Sigmoid colon (tissue), 7 donors: ENCODE measurements around the gene SLAMF1. TPM values are rescaled to one million over a fixed set of nuclear protein-coding genes. Genes with fewer than 3 reads are reported as not detected.

ENCODE experiments used
- DNase-seq: peaks from one replicate; pipeline ENCODE4 v3.0.0-alpha.2; 2019
- H3K27ac ChIP-seq, 4 donors: fragments of 200-600 bp; sonication (generic); one replicate each; pipeline ENCODE4 v1.5.1; 2016 to 2019; ENCODE audit warnings: mild to moderate bottlenecking in 1 of 4
- H3K27me3 ChIP-seq, 3 donors: fragments of 200-600 bp; sonication (generic); one replicate each; pipeline ENCODE4 v1.5.1; 2019; ENCODE audit warnings: mild to moderate bottlenecking in 1 of 3
- H3K36me3 ChIP-seq, 4 donors: fragments of 200-600 bp; sonication (generic); one replicate each; pipeline ENCODE4 v1.5.1; 2016 to 2019
- H3K4me1 ChIP-seq, 4 donors: fragments of 200-600 bp; sonication (generic); one replicate each; pipeline ENCODE4 v1.5.1; 2017 to 2019
- H3K4me3 ChIP-seq, 4 donors: fragments of 200-600 bp; sonication (generic); one replicate each; pipeline ENCODE4 v1.5.1; 2017 to 2019; ENCODE audit warnings: mild to moderate bottlenecking in 2 of 4, moderate library complexity in 1 of 4
- H3K9me3 ChIP-seq, 4 donors: fragments of 200-600 bp in 3 of 4; sonication (generic) in 3 of 4; one replicate each; pipeline versions ENCODE4 v1.5.1 to v1.6.1; 2013 to 2019
- CTCF ChIP-seq, 4 experiments: fragments of 450-650 bp in 3 of 4; fragments of 200-600 bp in 1 of 4; IDR thresholded peaks; one replicate each; pipeline ENCODE4 v1.5.1; 2016 to 2019; ENCODE audit warnings: antibody characterized with exemption in 4 of 4, mild to moderate bottlenecking in 3 of 4, moderate library complexity in 2 of 4
- EP300 ChIP-seq, 4 donors: sonication (generic); formaldehyde crosslinking; IDR thresholded peaks; one replicate each; pipeline ENCODE4 v1.6.1; 2017; ENCODE audit warnings: antibody characterized with exemption in 4 of 4
- POLR2A ChIP-seq, 2 donors: fragments of 450-650 bp; IDR thresholded peaks; one replicate each; pipeline ENCODE4 v1.6.1; 2016; ENCODE audit warnings: antibody characterized with exemption in 2 of 2, mild to moderate bottlenecking in 2 of 2, moderate library complexity in 2 of 2
- POLR2AphosphoS5 ChIP-seq, 4 donors: sonication (generic); formaldehyde crosslinking; IDR thresholded peaks; one replicate each; pipeline ENCODE4 v1.6.1; 2017; ENCODE audit warnings: antibody characterized with exemption in 4 of 4
- WGBS, 2 donors: extraction: QIAGEN DNeasy Blood & Tissue Kit; methylation state at CpG; one replicate each; pipeline ENCODE4 v1.1.7; 2013; 5-methylcytosine and 5-hydroxymethylcytosine counted together
- intact Hi-C: fragments of 100-400 bp; cut with DNase I; formaldehyde crosslinking; loops from one replicate; pipeline ENCODE4 v1.15.1; 2023
- polyA plus RNA-seq, 3 donors: library from polyadenylated mRNA; stranded (reverse); fragments of 200-250 nt; gene quantifications; one replicate each; pipeline ENCODE4 v1.2.3, GENCODE V29; 2013
- total RNA-seq, 4 donors: library from RNA; depleted of rRNA; stranded (reverse); fragments of >200 nt; gene quantifications; one replicate each; pipeline ENCODE4 v1.1.0, GENCODE V29; 2016
- donor health status: healthy with polysubstance abuse.
- donor health status: Bipolar disorder and iron deficiency.
- donor health status: healthy.

The SLAMF1 gene
- total and polyA plus RNA-seq, 7 donors: under 0.01 to 6.1 (median 0.28) TPM; not detected in 2

GRCh38 chr1:160658162-160658813 lies 11.4 kb upstream of the SLAMF1 start:
- WGBS, 2 donors: 87 to 92% methylated on average over 8 of the region's 8 CpGs

GRCh38 chr1:160657250-160657781 lies 10.5 kb upstream of the SLAMF1 start:
- no peaks in the 10 kb centered on the region for H3K27me3 ChIP-seq
- no peaks in the 10 kb centered on the region for H3K36me3 ChIP-seq
- H3K4me3 ChIP-seq: no peak overlapping the region
- WGBS, 2 donors: 70 to 80% methylated on average over 5 of the region's 5 CpGs
- intact Hi-C loops: no loop called here
- no peaks in the 10 kb centered on the region for H3K9me3 ChIP-seq
- H3K27ac ChIP-seq: no peak overlapping the region
- TF ChIP-seq CTCF (IDR thresholded peaks at IDR 0.05) (no peak), POLR2A (IDR thresholded peaks at IDR 0.05) (no peak), EP300 (IDR thresholded peaks at IDR 0.05) (no peak), POLR2AphosphoS5 (IDR thresholded peaks at IDR 0.05) (no peak)
- no peaks in the 10 kb centered on the region for H3K4me1 ChIP-seq
- no peak for DNase-seq

More at GRCh38 chr1:160658162-160658813, 11.4 kb upstream of the SLAMF1 start:
- no peak overlapping the region for H3K27ac ChIP-seq
- no peaks in the 10 kb centered on the region for H3K9me3 ChIP-seq
- DNase-seq: no peak
- TF ChIP-seq CTCF (IDR thresholded peaks at IDR 0.05) (no peak), EP300 (IDR thresholded peaks at IDR 0.05) (no peak), POLR2A (IDR thresholded peaks at IDR 0.05) (no peak), POLR2AphosphoS5 (IDR thresholded peaks at IDR 0.05) (no peak)
- intact Hi-C loops: no loop called here
- no peak overlapping the region for H3K4me3 ChIP-seq
- no peaks in the 10 kb centered on the region for H3K27me3 ChIP-seq
- H3K36me3 ChIP-seq: no peaks in the 10 kb centered on the region
- no peaks in the 10 kb centered on the region for H3K4me1 ChIP-seq

- no peak overlapping the region for H3K4me3 ChIP-seq
- WGBS, 2 donors: 78 to 80% methylated on average over 3 of the region's 3 CpGs
- no peak overlapping the region for H3K27ac ChIP-seq
These were observed 9.9 kb upstream of the SLAMF1 start for GRCh38 chr1:160656737-160657136.

GRCh38 chr1:160653620-160654016 lies 6.8 kb upstream of the SLAMF1 start:
- Histone ChIP-seq H3K27me3 (no peaks in the 10 kb centered on the region), H3K9me3 (no peaks in the 10 kb centered on the region), H3K36me3 (no peaks in the 10 kb centered on the region), H3K4me3 (no peak overlapping the region), H3K4me1 (no peaks in the 10 kb centered on the region), H3K27ac (no peak overlapping the region)
- intact Hi-C loops: no loop called here
- DNase-seq: no peak
- TF ChIP-seq EP300 (IDR thresholded peaks at IDR 0.05) (no peak), POLR2AphosphoS5 (IDR thresholded peaks at IDR 0.05) (no peak), POLR2A (IDR thresholded peaks at IDR 0.05) (no peak), CTCF (IDR thresholded peaks at IDR 0.05) (no peak)
- WGBS, 2 donors: 76 to 95% methylated on average over 2 of the region's 2 CpGs

More at GRCh38 chr1:160656737-160657136, 9.9 kb upstream of the SLAMF1 start:
- TF ChIP-seq POLR2A (IDR thresholded peaks at IDR 0.05): no peak
- no peak for TF ChIP-seq POLR2AphosphoS5 (IDR thresholded peaks at IDR 0.05)
- no peak for TF ChIP-seq CTCF (IDR thresholded peaks at IDR 0.05)
- no peak for TF ChIP-seq EP300 (IDR thresholded peaks at IDR 0.05)
- Histone ChIP-seq H3K4me1 (no peaks in the 10 kb centered on the region), H3K27me3 (no peaks in the 10 kb centered on the region), H3K36me3 (no peaks in the 10 kb centered on the region), H3K9me3 (no peaks in the 10 kb centered on the region)
- intact Hi-C loops: no loop called here
- no peak for DNase-seq
